Trophoblast cell (in vitro differentiated cells and primary cell): Measurements from ENCODE around the gene HACD1.

Source experiments
- DNase-seq, 2 donors: peaks; one replicate each; pipeline ENCODE4 v3.0.0-alpha.2; 2016
- H2AFZ ChIP-seq: 2 replicates; pipeline ENCODE4 v1.6.1; 2013; ENCODE audit warnings: low read length, moderate library complexity, mild to moderate bottlenecking; ENCODE audit not compliant: insufficient read depth, poor library complexity
- H2AK5ac ChIP-seq: 2 replicates; pipeline ENCODE4 v1.6.1; 2013; ENCODE audit warnings: mild to moderate bottlenecking, low read length
- H2BK120ac ChIP-seq: 2 replicates; pipeline ENCODE4 v1.6.1; 2013; ENCODE audit warnings: low read length, mild to moderate bottlenecking, moderate library complexity; ENCODE audit not compliant: insufficient read depth, poor library complexity
- H2BK12ac ChIP-seq: 2 replicates; pipeline ENCODE4 v1.6.1; 2013; ENCODE audit warnings: mild to moderate bottlenecking, low read length, moderate library complexity
- H2BK5ac ChIP-seq: 2 replicates; pipeline ENCODE4 v1.6.1; 2013; ENCODE audit warnings: low read length, low read depth, moderate library complexity, mild to moderate bottlenecking; ENCODE audit not compliant: poor library complexity
- H3K14ac ChIP-seq: 2 replicates; pipeline ENCODE4 v1.6.1; 2013; ENCODE audit warnings: mild to moderate bottlenecking, low read length
- H3K18ac ChIP-seq: 2 replicates; pipeline ENCODE4 v1.6.1; 2013; ENCODE audit warnings: mild to moderate bottlenecking, low read length
- H3K23ac ChIP-seq: 2 replicates; pipeline ENCODE4 v1.6.1; 2013; ENCODE audit warnings: low read length
- H3K27ac ChIP-seq: 2 replicates; pipeline ENCODE4 v1.5.1; 2013; ENCODE audit warnings: low read depth, mild to moderate bottlenecking, inconsistent platforms, low read length, moderate library complexity
- H3K27me3 ChIP-seq: 2 replicates; pipeline ENCODE4 v1.6.1; 2013; ENCODE audit warnings: inconsistent platforms, mild to moderate bottlenecking, low read length, moderate library complexity; ENCODE audit not compliant: insufficient read depth
- H3K36me3 ChIP-seq, 2 experiments: 1 replicate in 1 of 2; 2 replicates in 1 of 2; pipeline ENCODE4 v1.6.1; 2013; ENCODE audit warnings: low read length in 2 of 2, mild to moderate bottlenecking in 2 of 2, moderate library complexity in 1 of 2; ENCODE audit not compliant: insufficient read depth in 2 of 2, control insufficient read depth in 1 of 2
- H3K4ac ChIP-seq: 2 replicates; pipeline ENCODE4 v1.6.1; 2013; ENCODE audit warnings: low read depth, mild to moderate bottlenecking, low read length, moderate library complexity
- H3K4me1 ChIP-seq, 2 experiments: 1 replicate in 1 of 2; 2 replicates in 1 of 2; pipeline ENCODE4 v1.6.1; 2013; ENCODE audit warnings: low read length in 2 of 2, mild to moderate bottlenecking in 2 of 2, moderate library complexity in 1 of 2; ENCODE audit not compliant: insufficient read depth in 2 of 2, control insufficient read depth in 1 of 2
- H3K4me2 ChIP-seq: 2 replicates; pipeline ENCODE4 v1.6.1; 2013; ENCODE audit warnings: inconsistent platforms, mild to moderate bottlenecking, low read length, moderate library complexity
- H3K4me3 ChIP-seq: 2 replicates; pipeline ENCODE4 v1.5.1; 2013; ENCODE audit warnings: mild to moderate bottlenecking, low read depth, low read length, inconsistent platforms
- H3K79me1 ChIP-seq: one replicate; pipeline ENCODE4 v1.6.1; 2013; ENCODE audit warnings: low read length
- H3K79me2 ChIP-seq: 2 replicates; pipeline ENCODE4 v1.6.1; 2013; ENCODE audit warnings: low read length, mild to moderate bottlenecking; ENCODE audit not compliant: control insufficient read depth, insufficient read depth, poor library complexity
- H3K9ac ChIP-seq: 2 replicates; pipeline ENCODE4 v1.6.1; 2013; ENCODE audit warnings: mild to moderate bottlenecking, low read length
- H3K9me3 ChIP-seq: 2 replicates; pipeline ENCODE4 v1.6.1; 2013; ENCODE audit warnings: low read depth, mild to moderate bottlenecking, control low read depth, inconsistent platforms, low read length; ENCODE audit not compliant: insufficient read depth
- H4K12ac ChIP-seq: 2 replicates; pipeline ENCODE4 v1.6.1; 2013; ENCODE audit warnings: low read depth, mild to moderate bottlenecking, low read length, moderate library complexity
- H4K8ac ChIP-seq: 2 replicates; pipeline ENCODE4 v1.6.1; 2013; ENCODE audit warnings: low read depth, mild to moderate bottlenecking, low read length, moderate library complexity
- H4K91ac ChIP-seq: one replicate; pipeline ENCODE4 v1.6.1; 2013; ENCODE audit warnings: low read depth, mild to moderate bottlenecking, low read length, moderate library complexity
- WGBS: extraction: QIAGEN DNeasy Blood & Tissue Kit; methylation state at CpG from one replicate; pipeline ENCODE4 v1.1.7; 2013; ENCODE audit warnings: missing lambda C conversion rate; ENCODE audit not compliant: insufficient read length, insufficient coverage; ENCODE audit errors: extremely low coverage; 5-methylcytosine and 5-hydroxymethylcytosine counted together

Gene HACD1

DNA sequence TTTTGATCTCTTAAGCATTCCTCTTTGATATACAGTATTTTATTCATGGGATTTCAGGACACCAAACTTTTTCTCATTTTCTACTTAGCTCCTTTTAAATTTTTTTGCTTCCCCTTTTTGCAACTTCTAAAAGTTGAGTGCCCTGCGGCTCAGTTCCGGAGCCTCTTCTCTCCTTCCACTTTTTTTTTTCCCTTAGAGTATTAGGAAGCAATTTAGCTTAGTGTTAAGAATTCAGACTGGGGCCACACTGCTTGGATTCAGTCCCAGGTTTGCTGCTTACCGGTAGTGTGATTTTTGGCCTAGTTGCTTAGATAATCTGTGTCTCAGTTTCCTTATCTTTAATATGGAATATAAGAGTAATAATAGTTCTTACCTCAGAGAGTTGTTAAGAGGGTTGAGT, 30.2 kb upstream of the HACD1 start:
- Histone ChIP-seq H3K4me2 (no peak overlapping the region), H3K18ac (no peak overlapping the region), H3K14ac (no peak overlapping the region), H3K4ac (peak overlapping the region; percentile 91), H3K23ac (no peak overlapping the region), H4K91ac (no peak overlapping the region), H3K27ac (no peak overlapping the region), H3K9ac (no peak overlapping the region), H2BK5ac (no peak overlapping the region), H3K4me1 (peaks cover 2 to 8% of the 10 kb centered on the region in 2 experiments), H2AFZ (no peak overlapping the region), H3K27me3 (no peaks in the 10 kb centered on the region), H2AK5ac (no peak overlapping the region), H2BK12ac (no peak overlapping the region), H3K79me2 (peaks cover 9% of the 10 kb centered on the region), H4K12ac (no peak overlapping the region), H3K79me1 (peaks cover 19% of the 10 kb centered on the region), H4K8ac (no peak overlapping the region), H2BK120ac (no peak overlapping the region), H3K36me3 (no peaks in the 10 kb centered on the region), H3K9me3 (no peaks in the 10 kb centered on the region), H3K4me3 (no peak overlapping the region)
- WGBS: no CpG with 5 or more reads among the region's 3 CpGs
- DNase-seq: no peak

GRCh38 chr10:17645621-17646345, 28.6 kb upstream of the HACD1 start:
- Histone ChIP-seq H4K8ac (no peak overlapping the region), H3K4me2 (peak overlapping the region; percentile 31), H3K79me2 (peaks cover 9% of the 10 kb centered on the region), H3K9me3 (no peaks in the 10 kb centered on the region), H2BK12ac (no peak overlapping the region), H3K79me1 (peaks cover 19% of the 10 kb centered on the region), H3K4ac (peak overlapping the region; percentile 89), H3K23ac (no peak overlapping the region), H2BK5ac (no peak overlapping the region), H3K9ac (no peak overlapping the region), H3K36me3 (no peaks in the 10 kb centered on the region), H2AFZ (no peak overlapping the region), H3K27me3 (no peaks in the 10 kb centered on the region), H3K18ac (no peak overlapping the region), H3K4me1 (peaks cover 2 to 8% of the 10 kb centered on the region in 2 experiments), H4K12ac (no peak overlapping the region), H2BK120ac (no peak overlapping the region), H3K4me3 (no peak overlapping the region), H3K14ac (no peak overlapping the region), H4K91ac (no peak overlapping the region), H2AK5ac (no peak overlapping the region), H3K27ac (no peak overlapping the region)
- no CpG with 5 or more reads among the region's 6 CpGs for WGBS
- DNase-seq: no peak

DNA sequence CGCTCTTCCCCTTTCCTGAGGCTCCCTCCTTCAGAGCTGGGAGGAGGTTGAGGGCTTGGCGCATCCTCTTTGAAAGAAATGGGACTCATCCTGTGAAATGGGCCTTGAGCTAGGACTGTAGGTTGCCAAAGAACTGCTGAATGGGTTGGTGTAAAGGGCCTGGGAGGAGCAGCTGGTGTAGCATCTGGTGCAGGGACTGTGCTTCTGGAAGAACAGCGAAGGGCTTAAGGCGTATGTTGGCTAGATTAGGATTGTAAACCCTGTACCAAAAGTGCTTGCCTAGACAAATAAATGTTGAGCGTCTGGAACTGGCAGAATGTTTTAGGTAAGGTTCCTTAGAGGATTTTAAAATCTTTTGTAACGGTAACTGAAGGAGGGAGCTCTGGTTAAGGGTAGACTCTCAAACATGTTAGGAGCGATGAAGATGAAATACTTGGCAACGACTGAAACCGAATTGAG, 27.3 kb upstream of the HACD1 start:
- H3K27ac ChIP-seq: peak overlapping the region; percentile 92
- H4K8ac ChIP-seq: peak overlapping the region; percentile 92
- no peaks in the 10 kb centered on the region for H3K9me3 ChIP-seq
- H4K12ac ChIP-seq: peak overlapping the region; percentile 86
- peak overlapping the region; percentile 96 for H3K14ac ChIP-seq
- peak overlapping the region; percentile 97 for H2BK5ac ChIP-seq
- no peaks in the 10 kb centered on the region for H3K36me3 ChIP-seq
- peak overlapping the region; percentile 93 for H2BK120ac ChIP-seq
- H2AFZ ChIP-seq: peak overlapping the region; percentile 88
- H3K4me2 ChIP-seq: peak overlapping the region; percentile 72
- peak overlapping the region; percentile 76 for H2AK5ac ChIP-seq
- H3K79me2 ChIP-seq: peaks cover 9% of the 10 kb centered on the region
- H3K4me3 ChIP-seq: peak overlapping the region; percentile 93
- peak overlapping the region; percentile 91 for H3K18ac ChIP-seq
- DNase-seq: peak in 1 of 2 donors; percentile 38
- peak overlapping the region; percentile 90 for H3K4ac ChIP-seq
- H3K9ac ChIP-seq: peak overlapping the region; percentile 93
- H4K91ac ChIP-seq: peak overlapping the region; percentile 96
- H2BK12ac ChIP-seq: peak overlapping the region; percentile 76
- peaks cover 2 to 5% of the 10 kb centered on the region in 2 experiments for H3K4me1 ChIP-seq
- WGBS: no CpG with 5 or more reads among the region's 9 CpGs
- peaks cover 16% of the 10 kb centered on the region for H3K79me1 ChIP-seq
- no peak overlapping the region for H3K23ac ChIP-seq
- no peaks in the 10 kb centered on the region for H3K27me3 ChIP-seq

DNA sequence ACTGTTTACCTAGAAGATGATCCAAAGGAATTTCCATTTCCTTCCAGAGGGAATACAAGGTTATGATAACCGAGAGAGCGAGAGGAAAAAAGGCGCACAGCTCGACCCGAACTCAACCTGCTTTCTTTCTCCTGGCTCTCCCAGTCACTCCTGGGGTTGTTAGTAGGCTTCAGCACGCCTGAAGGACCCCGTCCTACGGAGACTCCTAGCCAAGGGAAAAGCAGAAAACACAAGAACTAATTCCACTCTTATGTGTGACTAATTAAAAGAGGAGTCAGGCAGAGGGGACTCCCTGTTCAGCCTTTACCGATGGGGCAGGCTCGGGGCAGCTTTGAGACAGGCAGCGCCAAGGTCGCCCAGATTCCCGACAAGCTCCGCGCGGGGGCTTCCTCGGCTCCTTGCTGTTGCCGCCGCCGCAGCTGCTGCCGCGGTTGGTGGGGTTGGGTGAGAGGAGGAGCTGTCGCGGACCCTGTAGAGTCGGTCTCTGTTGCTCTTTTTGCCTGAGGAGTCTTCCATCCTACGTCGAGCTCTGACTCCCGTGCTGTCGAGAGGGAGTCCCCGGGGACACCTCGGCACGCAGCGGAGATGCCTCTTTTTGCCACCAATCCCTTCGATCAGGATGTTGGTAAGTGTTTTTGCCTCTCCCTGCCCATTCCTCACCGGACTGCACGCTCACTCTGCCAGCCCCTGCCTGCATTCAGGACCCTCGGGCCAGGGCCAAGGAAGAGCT, 26.7 kb upstream of the HACD1 start, which contains the start of gene STAM:
Gene STAM, plus strand, starts transcription at position 397 of the 730 bp plus-strand sequence. Its CDS starts 189 bp downstream, at position 586.
- H2AK5ac ChIP-seq: peak within 1 kb of the TSS; percentile 76
- no peak within 1 kb of the TSS for H3K23ac ChIP-seq
- peaks cover 9% of the 10 kb centered on the region for H3K79me2 ChIP-seq
- H2AFZ ChIP-seq: peak within 1 kb of the TSS; percentile 88
- no peaks in the 10 kb centered on the region for H3K9me3 ChIP-seq
- H3K9ac ChIP-seq: peak within 1 kb of the TSS; percentile 93
- H4K12ac ChIP-seq: peak within 1 kb of the TSS; percentile 86
- H3K27me3 ChIP-seq: no peaks in the 10 kb centered on the region
- H3K4me2 ChIP-seq: peak within 1 kb of the TSS; percentile 96
- H3K4me3 ChIP-seq: peak within 1 kb of the TSS; percentile 93
- H2BK5ac ChIP-seq: peak within 1 kb of the TSS; percentile 97
- H4K91ac ChIP-seq: peak within 1 kb of the TSS; percentile 96
- peaks cover 0 to 2% of the 10 kb centered on the region in 2 experiments for H3K4me1 ChIP-seq
- peak within 1 kb of the TSS; percentile 92 for H3K27ac ChIP-seq
- DNase-seq: peak; percentile 91 to 92
- H2BK120ac ChIP-seq: peak within 1 kb of the TSS; percentile 94
- H3K18ac ChIP-seq: peak within 1 kb of the TSS; percentile 91
- H3K36me3 ChIP-seq: no peaks in the 10 kb centered on the region
- H3K4ac ChIP-seq: peak within 1 kb of the TSS; percentile 90
- peaks cover 13% of the 10 kb centered on the region for H3K79me1 ChIP-seq
- WGBS: no CpG with 5 or more reads among the region's 37 CpGs
- peak within 1 kb of the TSS; percentile 96 for H3K14ac ChIP-seq
- H4K8ac ChIP-seq: peak within 1 kb of the TSS; percentile 92
- H2BK12ac ChIP-seq: peak within 1 kb of the TSS; percentile 76
